ENCODE results near the gene LYZ. TPM values are rescaled to one million over a fixed set of nuclear protein-coding genes. Genes with fewer than 3 reads are reported as not detected.

The LYZ gene
- total RNA-seq, 1 experiment from 2014 or later = not detected

DNA sequence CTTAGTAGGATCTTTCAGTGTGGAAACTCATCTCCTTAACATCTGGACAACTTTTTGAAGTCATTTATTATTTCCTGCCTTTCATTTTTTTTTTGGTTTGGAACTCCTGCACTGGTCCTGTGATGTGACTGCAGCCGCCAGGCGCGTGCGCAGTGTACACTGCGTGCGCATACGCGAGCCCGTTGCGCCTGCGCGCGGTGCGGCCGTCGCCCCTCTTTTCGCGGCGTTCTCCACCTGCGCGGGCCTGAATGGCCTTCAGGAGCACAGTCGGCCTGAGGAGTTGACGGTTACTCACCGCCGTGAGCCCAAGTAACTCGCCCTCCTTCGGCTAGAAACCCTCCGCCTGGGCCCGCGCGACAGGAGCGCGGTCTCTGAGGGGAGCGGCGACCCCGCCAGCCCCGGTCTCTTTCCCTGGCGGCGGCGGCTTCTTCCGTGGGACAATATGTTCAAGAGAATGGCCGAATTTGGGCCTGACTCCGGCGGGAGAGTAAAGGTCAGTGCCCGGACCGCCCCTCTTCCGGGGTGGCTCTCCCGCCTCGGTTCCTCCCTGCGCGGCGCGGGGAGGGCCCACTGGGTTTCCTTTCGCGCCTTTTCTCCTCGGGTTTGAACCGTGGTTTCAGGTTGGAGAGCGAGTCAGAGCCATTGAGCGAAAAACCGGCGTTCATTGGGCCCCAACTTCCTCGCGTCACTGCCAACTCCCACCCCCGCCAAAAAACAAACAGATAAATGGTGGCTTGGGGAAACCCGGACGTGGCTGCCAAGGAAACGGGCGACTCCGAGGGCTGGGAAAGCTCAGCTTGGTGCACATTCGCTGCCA, 11.6 kb downstream of the LYZ start, which contains the start of gene YEATS4:
Gene YEATS4, plus strand, starts transcription at position 213 of the 817 bp plus-strand sequence. Its CDS starts 230 bp downstream, at position 443.
- peak within 1 kb of the TSS; percentile 99 for H3K14ac ChIP-seq (ENCODE audit: insufficient read depth, low read length)
- H4K20me1 ChIP-seq (ENCODE audit: control insufficient read depth, insufficient read depth, insufficient read length) = no peaks in the 10 kb centered on the region
- peak within 1 kb of the TSS; percentile 64 for H4K5ac ChIP-seq (ENCODE audit: insufficient read length, low read depth, low read length)
- H3K56ac ChIP-seq (ENCODE audit: insufficient read length, low read depth, low read length) = peak within 1 kb of the TSS; percentile 18
- DNase-seq = peak; percentile 91
- TF ChIP-seq, protein P1, sequence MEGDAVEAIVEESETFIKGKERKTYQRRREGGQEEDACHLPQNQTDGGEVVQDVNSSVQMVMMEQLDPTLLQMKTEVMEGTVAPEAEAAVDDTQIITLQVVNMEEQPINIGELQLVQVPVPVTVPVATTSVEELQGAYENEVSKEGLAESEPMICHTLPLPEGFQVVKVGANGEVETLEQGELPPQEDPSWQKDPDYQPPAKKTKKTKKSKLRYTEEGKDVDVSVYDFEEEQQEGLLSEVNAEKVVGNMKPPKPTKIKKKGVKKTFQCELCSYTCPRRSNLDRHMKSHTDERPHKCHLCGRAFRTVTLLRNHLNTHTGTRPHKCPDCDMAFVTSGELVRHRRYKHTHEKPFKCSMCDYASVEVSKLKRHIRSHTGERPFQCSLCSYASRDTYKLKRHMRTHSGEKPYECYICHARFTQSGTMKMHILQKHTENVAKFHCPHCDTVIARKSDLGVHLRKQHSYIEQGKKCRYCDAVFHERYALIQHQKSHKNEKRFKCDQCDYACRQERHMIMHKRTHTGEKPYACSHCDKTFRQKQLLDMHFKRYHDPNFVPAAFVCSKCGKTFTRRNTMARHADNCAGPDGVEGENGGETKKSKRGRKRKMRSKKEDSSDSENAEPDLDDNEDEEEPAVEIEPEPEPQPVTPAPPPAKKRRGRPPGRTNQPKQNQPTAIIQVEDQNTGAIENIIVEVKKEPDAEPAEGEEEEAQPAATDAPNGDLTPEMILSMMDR (conservative IDR thresholded peaks at IDR 0.05) = no peak
- Mint-ChIP-seq H3K9me3 (no peaks in the 10 kb centered on the region; a peak in 1 of 5 replicates), H3K27ac (peak within 1 kb of the TSS; percentile 86 to 99 (median 89)), H3K27me3 (ENCODE audit: low read depth) (no peaks in the 10 kb centered on the region), H3K4me3 (peak within 1 kb of the TSS; percentile 88 to 90), H3K4me1 (peaks cover 8 to 20% of the 10 kb centered on the region in 2 experiments), H3K36me3 (ENCODE audit: insufficient read depth in 1 of 3, low read depth in 3 of 3) (peaks cover 10 to 25% (median 19%) of the 10 kb centered on the region in 3 experiments; a peak in 6 of 7 replicates)
- H3K23me2 ChIP-seq (ENCODE audit: insufficient read length, low read depth, low read length, poor library complexity, severe bottlenecking) = no peaks in the 10 kb centered on the region
- H3K4me1 ChIP-seq (ENCODE audit: insufficient read depth, low read length) = no peaks in the 10 kb centered on the region
- H3K27ac ChIP-seq (ENCODE audit: insufficient read length, low read depth, low read length) = peak within 1 kb of the TSS; percentile 1
- peak within 1 kb of the TSS; percentile 80 for H3K9ac ChIP-seq (ENCODE audit: extremely low read depth, insufficient read length, low read length)
- H2BK5ac ChIP-seq (ENCODE audit: insufficient read length, low read length) = no peak within 1 kb of the TSS
- H2AK5ac ChIP-seq (ENCODE audit: insufficient read length, low read length) = no peak within 1 kb of the TSS
- peak within 1 kb of the TSS; percentile 86; the same call in 1 of the 2 replicates for H3K4ac ChIP-seq (ENCODE audit: low read depth, low read length)
- H4K8ac ChIP-seq (replicated peaks; ENCODE audit: insufficient read length, low read depth, low read length) = no peak within 1 kb of the TSS
- H3K4me2 ChIP-seq (ENCODE audit: insufficient read depth, insufficient read length, low read length) = peak within 1 kb of the TSS; percentile 57
- H3K27me3 ChIP-seq (ENCODE audit: insufficient read depth, low read length) = no peaks in the 10 kb centered on the region
- peak within 1 kb of the TSS; percentile 99 for H3K18ac ChIP-seq (ENCODE audit: insufficient read length, low read depth, low read length)
- peak within 1 kb of the TSS; percentile 91 for H2BK120ac ChIP-seq (ENCODE audit: low read depth, low read length, poor library complexity, severe bottlenecking)
- H3K79me2 ChIP-seq (ENCODE audit: insufficient read depth, low read length) = no peaks in the 10 kb centered on the region; the same call in 1 of the 2 replicates
- no peak within 1 kb of the TSS for H2AFZ ChIP-seq (ENCODE audit: low read length)
- no peak within 1 kb of the TSS for H2BK15ac ChIP-seq (ENCODE audit: low read depth, low read length)
- no peaks in the 10 kb centered on the region for H3K9me3 ChIP-seq (ENCODE audit: control insufficient read depth, low read depth, low read length)
- H2BK12ac ChIP-seq (ENCODE audit: insufficient read length, low read depth, low read length) = no peak within 1 kb of the TSS
- H2BK20ac ChIP-seq (ENCODE audit: low read depth, low read length, poor library complexity, severe bottlenecking) = no peak within 1 kb of the TSS
- peaks cover 6% of the 10 kb centered on the region for H3K79me1 ChIP-seq (ENCODE audit: insufficient read depth, low read depth, low read length, poor library complexity, severe bottlenecking)
- H3K23ac ChIP-seq (ENCODE audit: insufficient read length, low read depth, low read length) = no peak within 1 kb of the TSS
- WGBS (ENCODE audit: extremely low coverage, insufficient read length, low lambda C conversion rate) = no CpG with 5 or more reads among the region's 70 CpGs
- H3T11ph ChIP-seq (ENCODE audit: low read length) = no peak within 1 kb of the TSS
- H4K91ac ChIP-seq (ENCODE audit: insufficient read length, low read depth, low read length) = peak within 1 kb of the TSS; percentile 83
